ENCODE data around the gene FAM111B. TPM values are rescaled to one million over a fixed set of nuclear protein-coding genes. Genes with fewer than 3 reads are reported as not detected.

Gene FAM111B
- total RNA-seq, 1 experiment from 2014 or later = 39.5 TPM

DNA sequence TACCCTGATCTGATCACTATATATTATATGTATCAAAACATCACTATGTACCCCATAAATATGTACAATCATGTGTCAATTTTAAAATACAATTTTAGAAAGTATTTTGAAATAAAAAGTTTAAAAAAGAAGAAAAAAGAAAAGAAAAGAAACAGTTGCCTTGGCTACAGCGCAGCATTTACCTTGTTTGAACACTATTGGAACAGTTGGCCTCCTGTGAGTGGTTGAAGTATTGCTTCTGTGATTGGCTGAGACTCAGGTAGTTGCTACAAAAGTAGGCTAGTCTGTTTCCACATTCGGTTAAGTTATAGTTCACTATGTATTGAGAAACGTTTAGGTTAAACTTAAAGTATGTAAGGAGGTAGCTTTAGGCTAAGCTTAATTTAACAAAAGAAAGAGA lies 57.0 kb downstream of the FAM111B start:
- CTCF ChIA-PET = interaction anchor here (0.6 to 1.0 kb wide), 3 partner anchors 7 to 154 kb away, joined by 3 to 8 read pairs (median 3); no protein-coding TSS in a partner anchor
- BruUV-seq (replicated peaks) = no TSS peak
- DNase-seq = no peak
- no peaks in the 10 kb centered on the region for H3K36me3 Mint-ChIP-seq (ENCODE audit: insufficient read depth, unreplicated experiment)
- no peaks in the 10 kb centered on the region for H3K4me1 Mint-ChIP-seq (ENCODE audit: low read depth, unreplicated experiment)
- H3K27ac Mint-ChIP-seq (ENCODE audit: unreplicated experiment) = no peak overlapping the region
- H3K4me3 Mint-ChIP-seq (ENCODE audit: low read depth, unreplicated experiment) = no peak overlapping the region
- peaks cover 28% of the 10 kb centered on the region for H3K27me3 Mint-ChIP-seq (ENCODE audit: unreplicated experiment)
- TF ChIP-seq, protein P1, sequence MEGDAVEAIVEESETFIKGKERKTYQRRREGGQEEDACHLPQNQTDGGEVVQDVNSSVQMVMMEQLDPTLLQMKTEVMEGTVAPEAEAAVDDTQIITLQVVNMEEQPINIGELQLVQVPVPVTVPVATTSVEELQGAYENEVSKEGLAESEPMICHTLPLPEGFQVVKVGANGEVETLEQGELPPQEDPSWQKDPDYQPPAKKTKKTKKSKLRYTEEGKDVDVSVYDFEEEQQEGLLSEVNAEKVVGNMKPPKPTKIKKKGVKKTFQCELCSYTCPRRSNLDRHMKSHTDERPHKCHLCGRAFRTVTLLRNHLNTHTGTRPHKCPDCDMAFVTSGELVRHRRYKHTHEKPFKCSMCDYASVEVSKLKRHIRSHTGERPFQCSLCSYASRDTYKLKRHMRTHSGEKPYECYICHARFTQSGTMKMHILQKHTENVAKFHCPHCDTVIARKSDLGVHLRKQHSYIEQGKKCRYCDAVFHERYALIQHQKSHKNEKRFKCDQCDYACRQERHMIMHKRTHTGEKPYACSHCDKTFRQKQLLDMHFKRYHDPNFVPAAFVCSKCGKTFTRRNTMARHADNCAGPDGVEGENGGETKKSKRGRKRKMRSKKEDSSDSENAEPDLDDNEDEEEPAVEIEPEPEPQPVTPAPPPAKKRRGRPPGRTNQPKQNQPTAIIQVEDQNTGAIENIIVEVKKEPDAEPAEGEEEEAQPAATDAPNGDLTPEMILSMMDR (IDR thresholded peaks at IDR 0.05; ENCODE audit: unreplicated experiment) = no peak
- no peaks in the 10 kb centered on the region for H3K9me3 Mint-ChIP-seq (ENCODE audit: low read depth, unreplicated experiment)
- intact Hi-C loops (cut with micrococcal nuclease; ENCODE audit: unreplicated experiment) = no loop called here

DNA sequence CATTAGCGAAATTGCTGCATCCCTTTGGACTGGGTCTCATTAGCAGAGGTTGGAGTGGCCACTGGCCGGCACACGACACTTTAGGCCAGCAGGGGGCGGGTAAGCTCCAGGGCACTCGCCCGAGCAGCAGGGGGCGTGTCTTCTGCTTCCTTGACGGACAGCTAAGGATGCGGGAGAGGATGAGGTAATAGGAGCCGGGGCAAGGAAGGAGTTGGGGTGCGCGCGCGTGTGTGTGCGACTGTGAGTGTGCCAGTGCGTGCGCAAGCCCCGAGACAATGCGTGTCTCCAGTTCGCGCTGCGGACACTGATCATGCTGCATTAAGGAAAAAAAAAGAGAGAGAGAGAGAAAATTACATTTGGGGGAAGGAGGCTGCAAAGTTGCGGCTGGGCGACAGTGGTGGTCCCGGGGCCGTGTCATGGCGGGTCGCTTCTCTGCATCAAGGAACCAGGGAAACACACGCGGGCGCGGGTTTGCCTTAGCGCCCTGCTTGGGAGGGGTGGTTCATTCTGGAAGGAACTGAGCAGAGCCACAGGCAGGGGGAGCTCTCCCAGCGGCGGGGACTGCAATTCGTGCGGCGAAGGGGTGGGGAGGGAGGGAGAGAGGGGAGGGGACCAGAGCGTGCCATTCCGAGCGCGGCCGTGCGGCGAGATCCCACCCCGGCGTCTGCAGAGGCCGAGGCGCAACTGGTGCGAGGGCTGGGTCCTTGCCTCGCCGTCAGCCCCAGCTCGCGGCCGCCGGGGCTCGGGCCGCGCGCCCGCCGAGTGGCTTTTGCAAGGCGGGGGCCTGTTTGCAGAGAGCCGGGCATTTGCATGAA lies 64.7 kb downstream of the FAM111B start, which contains the start of gene DTX4:
Gene DTX4, plus strand, starts transcription at position 625 of the 815 bp plus-strand sequence. CDS start 464 bp downstream, outside the sequence.
- Mint-ChIP-seq H3K4me1 (ENCODE audit: low read depth, unreplicated experiment) (peaks cover 24% of the 10 kb centered on the region), H3K27ac (ENCODE audit: unreplicated experiment) (peak within 1 kb of the TSS; percentile 82), H3K4me3 (ENCODE audit: low read depth, unreplicated experiment) (no peak within 1 kb of the TSS), H3K27me3 (ENCODE audit: unreplicated experiment) (no peaks in the 10 kb centered on the region), H3K9me3 (ENCODE audit: low read depth, unreplicated experiment) (no peaks in the 10 kb centered on the region), H3K36me3 (ENCODE audit: insufficient read depth, unreplicated experiment) (peaks cover 31% of the 10 kb centered on the region)
- TF ChIP-seq, protein P1 (IDR thresholded peaks at IDR 0.05; ENCODE audit: unreplicated experiment) = peak; percentile 78
- intact Hi-C loops (cut with micrococcal nuclease; ENCODE audit: unreplicated experiment) = loop anchor here (1.0 to 2.0 kb wide), 5 partner anchors 15 to 259 kb away; no protein-coding TSS in a partner anchor
- CTCF ChIA-PET = interaction anchor here (0.6 to 1.9 kb wide), 20 partner anchors 8 to 507 kb away, joined by 3 to 137 read pairs (median 5); partner anchors contain the start of gene OR5A2
- peak; percentile 96 for DNase-seq
- no TSS peak for BruUV-seq (replicated peaks)

DNA sequence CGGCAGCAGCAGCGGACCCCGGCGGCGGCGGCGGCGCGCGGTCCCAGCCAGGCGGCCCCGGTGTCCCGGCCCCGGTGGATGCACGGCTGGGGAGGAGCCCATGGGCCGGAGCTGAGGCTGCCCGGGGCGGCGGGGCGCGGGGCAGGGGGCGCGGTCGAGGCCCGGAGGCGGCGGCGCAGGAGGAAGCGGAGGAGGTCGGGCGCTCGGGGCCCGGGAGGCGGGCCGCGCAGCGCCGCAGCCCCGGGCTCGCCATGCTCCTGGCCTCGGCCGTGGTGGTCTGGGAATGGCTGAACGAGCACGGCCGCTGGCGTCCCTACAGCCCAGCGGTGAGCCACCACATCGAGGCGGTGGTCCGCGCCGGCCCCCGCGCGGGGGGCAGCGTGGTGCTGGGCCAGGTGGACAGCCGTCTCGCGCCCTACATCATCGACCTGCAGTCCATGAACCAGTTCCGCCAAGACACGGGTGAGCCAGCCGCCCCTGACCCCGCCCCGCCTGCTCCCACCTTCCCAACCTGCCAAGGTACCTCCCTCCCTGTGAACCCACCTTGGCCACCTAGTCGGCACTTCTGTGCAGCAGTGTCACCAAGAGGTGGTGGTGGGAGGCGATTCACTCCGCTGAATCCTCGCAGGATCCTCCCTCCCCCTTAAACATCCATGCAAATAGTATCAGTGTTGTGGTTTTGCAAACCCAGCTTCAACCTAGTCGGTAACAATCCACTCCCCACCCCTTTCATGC lies 65.5 kb downstream of the FAM111B start:
- H3K9me3 Mint-ChIP-seq (ENCODE audit: low read depth, unreplicated experiment) = peaks cover 3% of the 10 kb centered on the region
- peaks cover 35% of the 10 kb centered on the region for H3K36me3 Mint-ChIP-seq (ENCODE audit: insufficient read depth, unreplicated experiment)
- H3K27ac Mint-ChIP-seq (ENCODE audit: unreplicated experiment) = peak overlapping the region; percentile 82
- no peaks in the 10 kb centered on the region for H3K27me3 Mint-ChIP-seq (ENCODE audit: unreplicated experiment)
- CTCF ChIA-PET = interaction anchor here (0.6 to 3.3 kb wide), 17 partner anchors 10 to 481 kb away, joined by 3 to 137 read pairs (median 6); partner anchors contain the start of gene OR5A2
- peaks cover 32% of the 10 kb centered on the region for H3K4me1 Mint-ChIP-seq (ENCODE audit: low read depth, unreplicated experiment)
- TF ChIP-seq, protein P1 (IDR thresholded peaks at IDR 0.05; ENCODE audit: unreplicated experiment) = no peak
- no TSS peak for BruUV-seq (replicated peaks)
- no peak overlapping the region for H3K4me3 Mint-ChIP-seq (ENCODE audit: low read depth, unreplicated experiment)
- intact Hi-C loops (cut with micrococcal nuclease; ENCODE audit: unreplicated experiment) = loop anchor here (2.0 kb wide), 1 partner anchor 90 kb away; no protein-coding TSS in a partner anchor
- peak; percentile 54 for DNase-seq
